Fibroblast of villous mesenchyme (primary cell): Measurements from ENCODE around the gene NOL11. TPM values are rescaled to one million over a fixed set of nuclear protein-coding genes. Genes with fewer than 3 reads are reported as not detected.

Experiments
- DNase-seq: peaks from one replicate; pipeline ENCODE4 v3.0.0-alpha.2; 2010; ENCODE audit warnings: low read depth
- H3K4me3 ChIP-seq: 2 replicates; pipeline ENCODE4 v1.5.1; 2011; ENCODE audit warnings: low read depth, mild to moderate bottlenecking, low read length
- CTCF ChIP-seq: IDR thresholded peaks from 2 replicates; pipeline ENCODE4 v1.5.1; 2012; ENCODE audit warnings: low read depth, mild to moderate bottlenecking, low read length; ENCODE audit not compliant: insufficient read depth
- total RNA-seq: library from RNA; depleted of rRNA; stranded (reverse); fragments of >200 nt; gene quantifications from 2 replicates; pipeline ENCODE4 v1.2.3, GENCODE V29; 2012

NOL11 gene
- total RNA-seq, 1 donor = 57.4 TPM

GRCh38 chr17:67769231-67769630, 51.5 kb downstream of the NOL11 start:
- no peak for DNase-seq
- no peak overlapping the region for H3K4me3 ChIP-seq
- TF ChIP-seq CTCF = no peak

GRCh38 chr17:67770539-67770938, 52.8 kb downstream of the NOL11 start:
- no peak for DNase-seq
- no peak overlapping the region for H3K4me3 ChIP-seq
- TF ChIP-seq CTCF = no peak

GRCh38 chr17:67772679-67773078, 54.9 kb downstream of the NOL11 start:
- no peak for TF ChIP-seq CTCF
- no peak for DNase-seq
- H3K4me3 ChIP-seq = no peak overlapping the region

- no peak overlapping the region for H3K4me3 ChIP-seq
- TF ChIP-seq CTCF = no peak
- DNase-seq = no peak
Observed at GRCh38 chr17:67773246-67773645, 55.5 kb downstream of the NOL11 start.

GRCh38 chr17:67779098-67779672, 61.4 kb downstream of the NOL11 start:
- peak; percentile 84 for DNase-seq
- peak; percentile 72 for TF ChIP-seq CTCF
- H3K4me3 ChIP-seq = no peak overlapping the region

GRCh38 chr17:67784364-67785121, 66.8 kb downstream of the NOL11 start:
- H3K4me3 ChIP-seq = no peak overlapping the region
- no peak for TF ChIP-seq CTCF
- no peak for DNase-seq
